ENCODE measurements around the gene NCOR1.

GRCh38 chr17:16081507-16082087 lies 133.7 kb downstream of the NCOR1 start:
- no peak for TF ChIP-seq PKNOX1 (IDR thresholded peaks at IDR 0.05)
- no peak for TF ChIP-seq FOXK2 (IDR thresholded peaks at IDR 0.05)
- TF ChIP-seq NFRKB (IDR thresholded peaks at IDR 0.05) = no peak
- TF ChIP-seq FOXA1 (IDR thresholded peaks at IDR 0.05) = no peak
- no peak for TF ChIP-seq TARDBP (IDR thresholded peaks at IDR 0.05)
- no peak for TF ChIP-seq ZNF384 (IDR thresholded peaks at IDR 0.05)
- no peak for TF ChIP-seq BHLHE40 (IDR thresholded peaks at IDR 0.05; ENCODE audit: borderline replicate concordance)
